Activated CD4-positive, CD25-positive, alpha-beta regulatory T cell treated with anti-CD3 and anti-CD28 coated beads, Interleukin-2, amount 50 U/mL, for 16 hours (primary cell): ENCODE measurements around the gene ELAVL1.
"Not testable (repeated sequence)": the region's sequence is repeated elsewhere in the genome, so short reads cannot be mapped to it uniquely, and the experiment has no call there.

Experiments
- DNase-seq: peaks from one replicate; pipeline ENCODE4 v3.0.0-alpha.2; 2020; ENCODE audit warnings: low read depth, low spot score

Gene ELAVL1

GRCh38 chr19:8005534-8006256 is at the start of gene ELAVL1:
ELAVL1 (minus strand) TSS chr19:8005641; CDS start chr19:7991815, 13,826 bp downstream.
- peak; percentile 79 for DNase-seq

GRCh38 chr19:8054169-8054568 is 48.7 kb upstream of the ELAVL1 start:
- DNase-seq: no peak

- DNase-seq: no peak
These were observed 47.0 kb upstream of the ELAVL1 start, which contains the start of gene CCL25 for GRCh38 chr19:8052464-8052859. CCL25 (plus strand) TSS chr19:8052760; CDS start chr19:8053050, 290 bp downstream.

DNA sequence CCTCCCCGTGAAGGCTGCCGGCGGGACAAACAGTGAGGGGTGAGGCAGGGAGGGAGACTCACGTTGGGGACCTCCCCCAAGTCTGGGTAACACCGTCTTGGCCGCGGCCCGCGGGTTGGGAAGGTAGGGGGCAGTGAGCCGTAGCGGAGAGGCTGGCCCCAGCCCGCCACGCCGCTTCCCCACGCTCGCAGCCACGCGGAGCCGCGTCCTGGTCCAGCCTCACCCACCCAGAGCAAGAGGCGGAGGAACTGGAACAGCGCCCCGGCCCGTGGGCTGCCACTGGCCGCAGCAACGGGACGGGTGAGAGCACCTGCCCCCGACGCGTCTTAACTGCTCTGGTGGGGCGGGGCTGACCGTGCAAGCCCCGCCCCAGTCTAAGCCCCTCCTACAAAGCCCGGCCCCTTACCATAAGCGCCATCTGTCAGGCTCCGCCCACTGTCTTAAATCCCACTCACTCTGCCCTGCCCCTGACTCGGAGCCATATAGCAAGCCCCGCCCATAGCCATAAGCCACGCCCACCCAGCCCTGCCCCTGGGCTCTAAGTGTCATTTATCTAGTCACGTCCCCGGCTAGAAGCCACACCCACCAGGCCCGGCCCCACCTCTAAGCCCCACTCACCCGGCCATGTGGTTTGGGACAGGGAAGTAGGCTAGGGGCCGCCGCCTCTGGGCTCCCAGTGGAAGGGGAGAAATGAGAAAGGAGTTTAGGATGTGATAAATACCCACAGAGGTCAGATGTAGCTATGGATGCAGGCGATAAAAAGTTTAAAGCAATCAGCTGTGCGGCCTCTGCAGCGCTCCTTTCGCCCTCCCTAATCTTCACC is 45.0 kb upstream of the ELAVL1 start:
- DNase-seq: peak; percentile 53

- no peak for DNase-seq
These were observed 41.2 kb upstream of the ELAVL1 start for GRCh38 chr19:8046569-8047165.

DNA sequence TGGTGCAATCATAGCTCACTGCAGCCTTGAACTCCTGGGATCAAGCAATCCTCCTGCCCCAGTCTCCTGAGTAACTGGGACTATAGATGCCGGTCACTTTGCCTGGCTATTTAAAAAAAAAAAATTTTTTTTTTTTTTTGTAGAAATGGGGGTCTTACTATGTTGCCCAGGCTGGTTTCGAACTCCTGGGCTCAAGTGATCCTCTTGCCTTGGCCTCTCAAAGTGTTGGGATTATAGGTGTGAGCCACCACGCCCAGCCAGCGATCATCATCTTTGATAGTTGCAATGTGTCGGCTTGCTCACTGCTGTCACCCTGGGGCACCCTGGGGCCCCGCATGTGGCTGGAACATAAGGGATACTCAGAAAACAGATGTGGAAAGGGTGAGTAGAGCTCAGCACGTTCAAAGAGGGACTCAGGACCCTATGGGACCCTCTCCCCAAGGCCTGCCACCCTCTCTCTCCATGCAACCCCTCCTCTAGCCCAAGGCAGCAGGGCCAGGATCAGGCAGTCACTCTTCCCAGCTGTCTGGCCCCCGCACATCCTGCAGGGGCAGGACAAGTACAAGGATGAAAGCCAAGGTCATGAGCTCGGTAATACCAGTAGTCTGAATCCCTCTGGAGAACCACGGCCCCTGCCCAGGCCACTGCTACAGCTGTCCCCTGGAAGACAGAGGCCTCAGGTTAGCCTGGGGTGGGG is 40.6 kb upstream of the ELAVL1 start:
- no peak for DNase-seq

- DNase-seq: no peak
These were observed 38.6 kb upstream of the ELAVL1 start for GRCh38 chr19:8044018-8044417.

DNA sequence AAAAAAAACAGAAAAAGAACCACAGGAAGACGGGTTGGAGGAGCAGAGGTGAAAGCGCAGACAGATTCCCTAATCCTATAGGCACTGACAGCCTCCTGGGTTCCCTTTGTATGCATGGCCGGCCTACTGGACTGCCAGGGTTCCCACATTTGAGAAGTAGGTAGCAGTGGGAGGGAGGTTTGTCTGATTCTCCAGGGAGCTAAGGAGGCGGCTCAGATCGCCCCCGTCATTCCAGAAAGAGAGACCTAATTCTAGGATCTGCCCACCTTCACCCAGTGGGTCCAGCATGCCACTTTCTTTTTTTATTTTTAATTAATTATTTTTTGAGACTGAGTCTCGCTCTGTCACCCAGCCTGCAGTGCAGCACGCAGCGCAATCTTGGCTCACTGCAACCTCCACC is 37.5 kb upstream of the ELAVL1 start:
- DNase-seq: no peak

DNA sequence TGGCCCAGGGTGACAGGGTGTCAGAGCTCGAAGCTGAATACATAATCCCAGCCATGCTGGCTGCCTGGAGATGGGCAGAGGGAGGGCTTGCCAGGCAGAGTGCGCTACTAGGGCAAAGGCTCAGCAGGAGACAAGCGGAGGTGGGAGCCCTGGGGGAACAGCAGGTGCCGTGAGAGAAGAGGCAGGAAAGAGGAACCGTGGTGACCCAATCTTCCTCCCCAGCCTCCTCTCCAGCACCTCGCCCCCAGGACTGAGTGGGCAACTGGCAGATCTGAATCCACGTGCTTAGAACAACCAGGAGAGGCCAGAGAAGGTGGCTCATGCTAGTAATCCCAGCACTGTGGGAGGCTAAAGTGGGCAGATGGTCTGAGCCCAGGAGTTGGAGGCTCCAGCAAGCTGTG is 36.1 kb upstream of the ELAVL1 start:
- no peak for DNase-seq

DNA sequence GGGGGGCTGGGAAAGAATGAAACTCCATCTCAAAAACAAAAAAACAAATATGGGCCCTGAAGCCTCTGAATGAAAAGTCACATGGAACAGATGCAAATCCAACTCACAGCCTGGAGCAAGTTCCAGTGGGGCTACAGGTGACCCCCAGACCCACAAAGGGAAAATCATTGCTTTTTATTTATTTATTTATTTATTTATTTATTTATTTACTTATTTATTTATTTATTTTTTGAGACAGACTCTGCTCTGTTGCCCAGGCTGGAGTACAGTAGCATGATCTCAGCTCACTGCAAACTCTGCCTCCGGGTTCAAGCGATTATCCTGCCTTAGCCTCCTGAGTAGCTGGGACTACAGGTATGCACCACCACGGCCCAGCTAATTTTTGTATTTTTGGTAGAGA is 33.8 kb upstream of the ELAVL1 start:
- DNase-seq: no peak

GRCh38 chr19:8038815-8039214 is 33.4 kb upstream of the ELAVL1 start:
- no peak for DNase-seq

DNA sequence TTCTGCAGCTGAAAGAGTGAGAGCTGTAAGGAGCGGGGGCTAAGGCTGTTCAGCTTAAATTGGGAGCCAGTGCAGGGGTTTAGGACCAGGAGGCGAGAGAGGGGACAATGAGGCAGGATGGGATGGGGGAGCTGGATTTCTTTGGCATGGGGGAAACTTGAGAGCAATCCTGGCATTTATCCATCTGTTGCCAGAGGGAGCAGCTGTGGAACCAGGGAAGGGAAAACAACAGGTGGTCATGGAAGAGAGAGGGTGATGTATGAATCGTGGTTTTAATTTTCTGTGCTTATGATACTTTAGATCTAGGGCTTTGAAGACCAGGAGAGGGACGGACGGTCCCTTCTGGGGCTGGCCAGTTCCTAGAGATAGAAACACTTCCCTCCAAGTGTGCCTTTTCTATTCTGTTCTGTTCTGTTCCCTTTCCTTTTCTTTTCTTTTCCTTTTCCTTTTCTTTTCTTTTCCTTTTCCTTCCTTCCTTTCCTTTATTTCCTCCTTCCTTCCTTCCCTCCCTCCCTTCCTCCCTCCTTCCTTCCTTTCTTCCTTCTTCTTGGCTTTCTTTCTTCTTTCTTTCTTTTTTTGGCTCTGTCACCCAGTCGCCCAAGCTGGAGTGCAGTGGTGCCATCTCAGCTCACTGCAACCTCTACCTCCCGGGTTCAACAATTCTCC is 31.1 kb upstream of the ELAVL1 start:
- no peak for DNase-seq

GRCh38 chr19:8034178-8034525 is 28.7 kb upstream of the ELAVL1 start:
- no peak for DNase-seq

GRCh38 chr19:8033287-8034177 is 28.1 kb upstream of the ELAVL1 start:
- DNase-seq: not testable (repeated sequence)

DNA sequence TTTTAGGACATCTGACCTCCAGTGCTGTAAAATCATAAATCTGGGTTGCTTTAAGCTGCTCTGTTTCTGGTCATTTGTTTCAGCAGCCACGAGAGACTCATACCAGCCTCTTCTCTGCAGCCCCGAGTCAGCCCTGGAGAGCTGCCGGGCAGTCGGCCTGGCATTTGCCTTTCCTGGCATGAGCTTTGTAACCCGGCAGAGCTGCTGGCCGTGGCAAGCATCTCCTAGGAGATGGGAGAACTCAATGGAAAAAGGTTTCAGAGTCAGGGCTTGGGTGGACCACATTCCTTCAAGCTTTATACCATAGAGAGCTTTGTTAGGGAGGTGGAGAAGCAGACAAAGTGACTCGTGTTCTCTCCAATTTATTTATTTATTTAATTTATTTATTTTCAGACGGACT is 25.5 kb upstream of the ELAVL1 start:
- no peak for DNase-seq

GRCh38 chr19:8028951-8029491 is 23.6 kb upstream of the ELAVL1 start:
- DNase-seq: no peak

DNA sequence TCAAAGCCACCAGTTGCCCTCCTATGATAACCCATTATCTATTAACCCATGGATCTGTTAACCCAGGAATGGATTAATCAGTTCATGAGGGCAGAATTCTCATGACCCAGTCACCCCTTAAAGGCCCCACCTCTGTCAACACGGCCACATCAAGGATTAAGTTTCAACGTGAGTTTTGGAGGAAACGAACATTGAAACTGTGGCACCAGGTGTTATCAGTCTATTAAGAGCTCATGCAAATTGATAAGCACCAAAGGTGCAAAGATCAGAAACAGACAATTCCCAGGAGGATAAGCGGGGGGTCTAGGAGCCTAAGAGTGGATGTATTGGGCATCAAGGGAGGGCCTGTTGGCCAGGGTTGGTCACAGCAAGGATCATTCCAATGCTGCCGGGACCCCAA is 19.9 kb upstream of the ELAVL1 start:
- no peak for DNase-seq

GRCh38 chr19:8024256-8024655 is 18.8 kb upstream of the ELAVL1 start:
- DNase-seq: not testable (repeated sequence)

- no peak for DNase-seq
These were observed 17.9 kb upstream of the ELAVL1 start for GRCh38 chr19:8023371-8023770.

- DNase-seq: no peak
These were observed 16.8 kb upstream of the ELAVL1 start for GRCh38 chr19:8022275-8022674.
